ENCODE measurements around the gene VPS8. TPM values are rescaled to one million over a fixed set of nuclear protein-coding genes. Genes with fewer than 3 reads are reported as not detected.

Gene VPS8, protein sequence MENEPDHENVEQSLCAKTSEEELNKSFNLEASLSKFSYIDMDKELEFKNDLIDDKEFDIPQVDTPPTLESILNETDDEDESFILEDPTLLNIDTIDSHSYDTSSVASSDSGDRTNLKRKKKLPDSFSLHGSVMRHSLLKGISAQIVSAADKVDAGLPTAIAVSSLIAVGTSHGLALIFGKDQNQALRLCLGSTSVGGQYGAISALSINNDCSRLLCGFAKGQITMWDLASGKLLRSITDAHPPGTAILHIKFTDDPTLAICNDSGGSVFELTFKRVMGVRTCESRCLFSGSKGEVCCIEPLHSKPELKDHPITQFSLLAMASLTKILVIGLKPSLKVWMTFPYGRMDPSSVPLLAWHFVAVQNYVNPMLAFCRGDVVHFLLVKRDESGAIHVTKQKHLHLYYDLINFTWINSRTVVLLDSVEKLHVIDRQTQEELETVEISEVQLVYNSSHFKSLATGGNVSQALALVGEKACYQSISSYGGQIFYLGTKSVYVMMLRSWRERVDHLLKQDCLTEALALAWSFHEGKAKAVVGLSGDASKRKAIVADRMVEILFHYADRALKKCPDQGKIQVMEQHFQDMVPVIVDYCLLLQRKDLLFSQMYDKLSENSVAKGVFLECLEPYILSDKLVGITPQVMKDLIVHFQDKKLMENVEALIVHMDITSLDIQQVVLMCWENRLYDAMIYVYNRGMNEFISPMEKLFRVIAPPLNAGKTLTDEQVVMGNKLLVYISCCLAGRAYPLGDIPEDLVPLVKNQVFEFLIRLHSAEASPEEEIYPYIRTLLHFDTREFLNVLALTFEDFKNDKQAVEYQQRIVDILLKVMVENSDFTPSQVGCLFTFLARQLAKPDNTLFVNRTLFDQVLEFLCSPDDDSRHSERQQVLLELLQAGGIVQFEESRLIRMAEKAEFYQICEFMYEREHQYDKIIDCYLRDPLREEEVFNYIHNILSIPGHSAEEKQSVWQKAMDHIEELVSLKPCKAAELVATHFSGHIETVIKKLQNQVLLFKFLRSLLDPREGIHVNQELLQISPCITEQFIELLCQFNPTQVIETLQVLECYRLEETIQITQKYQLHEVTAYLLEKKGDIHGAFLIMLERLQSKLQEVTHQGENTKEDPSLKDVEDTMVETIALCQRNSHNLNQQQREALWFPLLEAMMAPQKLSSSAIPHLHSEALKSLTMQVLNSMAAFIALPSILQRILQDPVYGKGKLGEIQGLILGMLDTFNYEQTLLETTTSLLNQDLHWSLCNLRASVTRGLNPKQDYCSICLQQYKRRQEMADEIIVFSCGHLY (N-terminal part only)
- total RNA-seq (100 to 1,000 TPM in 1 of 2 donors, 10 to 100 TPM in 1; 57.9 to 108 TPM), polyA plus RNA-seq (10 to 100 TPM in 1 of 2 donors, 1 to 10 TPM in 1; 6.8 to 18.1 TPM)
- long read RNA-seq, donor 1, partial matches to known transcripts, result 13 of 19 reads
- long read RNA-seq, donor 1, other reads (novel, unspliced or antisense), result 5 of 19 reads
- long read RNA-seq, donor 2, full-length matches to known transcripts, result 5 of 28 reads
- long read RNA-seq, donor 2, partial matches to known transcripts, result 4 of 28 reads
- long read RNA-seq, donor 2, other reads (novel, unspliced or antisense), result 19 of 28 reads

DNA sequence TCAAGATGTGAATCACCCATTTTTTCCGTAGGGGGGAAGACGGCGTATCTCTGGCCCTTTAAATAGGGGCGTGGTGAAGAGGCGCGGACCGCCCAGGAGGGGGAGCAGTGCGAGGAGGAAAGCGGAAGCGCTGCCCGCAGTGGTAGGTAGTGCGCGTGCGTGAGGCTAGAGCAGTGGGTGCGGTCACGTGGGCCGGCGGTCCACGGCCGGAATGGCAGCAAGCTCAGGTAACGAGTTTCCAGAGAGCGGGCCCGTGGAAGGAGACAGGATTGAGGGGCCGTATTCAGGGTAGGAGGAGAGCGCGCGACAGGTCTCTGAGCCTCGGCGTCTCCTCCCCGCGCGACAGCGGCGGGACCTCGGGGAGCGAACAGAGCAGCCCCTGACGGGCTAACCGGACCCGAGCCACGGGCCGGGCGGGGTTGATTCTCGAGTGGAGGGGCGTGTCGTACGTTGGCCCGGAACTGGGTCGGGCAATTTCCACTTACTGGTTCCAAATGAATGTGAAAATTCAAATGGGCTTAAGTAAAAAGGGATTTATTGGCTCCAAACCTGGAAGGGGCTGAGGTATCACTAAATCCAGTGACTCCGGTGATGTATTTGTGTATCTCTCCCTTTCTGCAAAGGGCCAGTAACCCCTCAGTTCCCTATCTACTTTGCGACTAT is at the start of gene VPS8:
Gene VPS8 (plus strand): TSS at position 168 of the 663 bp plus-strand sequence. CDS start 12,467 bp downstream, outside the sequence.
- H3K4me1 ChIP-seq (ENCODE audit: control insufficient read depth in 1 of 2, insufficient read depth in 2 of 2, low read length in 2 of 2), result peaks cover 0 to 3% of the 10 kb centered on the region in 2 donors
- H3K27ac ChIP-seq (ENCODE audit: low read depth in 1 of 2, low read length in 2 of 2), result no peak within 1 kb of the TSS
- 0% methylated on average over 48 to 50 of the region's 50 CpGs for WGBS, 2 donors
- H3K9me3 ChIP-seq (ENCODE audit: control insufficient read depth, low read length), result no peaks in the 10 kb centered on the region
- H3K36me3 ChIP-seq (ENCODE audit: control insufficient read depth in 1 of 2, insufficient read depth in 2 of 2, low read length in 1 of 2), result no peaks in the 10 kb centered on the region
- peak within 1 kb of the TSS; percentile 54 to 70 for H3K4me3 ChIP-seq (ENCODE audit: low read length in 2 of 2)
- intact Hi-C loops (cut with DNase I), result no loop called here
- DNase-seq (peak; percentile 98 to 99), ATAC-seq (ENCODE audit: low FRiP score) (peak; percentile 100)
- no peaks in the 10 kb centered on the region for H3K27me3 ChIP-seq (ENCODE audit: control insufficient read depth in 1 of 2, insufficient read depth in 2 of 2, low read length in 1 of 2)

DNA sequence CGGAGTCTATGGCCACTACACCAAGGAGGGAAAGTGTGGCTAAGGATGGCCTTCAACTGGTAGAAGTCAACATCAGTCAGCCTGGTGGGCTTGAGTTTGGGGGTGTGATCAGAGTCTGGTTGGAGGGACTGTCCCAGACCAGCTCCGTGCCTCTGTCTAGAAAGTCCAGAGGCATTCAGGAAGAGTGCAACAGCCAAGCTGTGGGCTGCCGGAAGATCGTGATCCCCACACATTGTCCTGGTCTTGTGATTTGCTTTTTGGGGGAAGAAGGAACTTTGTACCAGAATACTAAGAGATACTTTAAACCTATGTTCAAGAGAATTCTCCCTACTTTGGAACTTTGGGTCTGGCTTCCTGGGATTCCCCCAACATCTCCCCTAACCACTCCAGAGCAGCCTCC is 47.8 kb upstream of the VPS8 start:
- ATAC-seq (ENCODE audit: low FRiP score) (no peak), DNase-seq (peak; percentile 19 to 55)
- intact Hi-C loops (cut with DNase I), result no loop called here
- 94 to 98% methylated on average over 4 of the region's 4 CpGs for WGBS, 2 donors
- H3K4me3 ChIP-seq (ENCODE audit: low read length in 2 of 2), result no peak overlapping the region
- no peaks in the 10 kb centered on the region for H3K36me3 ChIP-seq (ENCODE audit: control insufficient read depth in 1 of 2, insufficient read depth in 2 of 2, low read length in 1 of 2)
- no peak overlapping the region for H3K27ac ChIP-seq (ENCODE audit: low read depth in 1 of 2, low read length in 2 of 2)
- no peaks in the 10 kb centered on the region for H3K27me3 ChIP-seq (ENCODE audit: control insufficient read depth in 1 of 2, insufficient read depth in 2 of 2, low read length in 1 of 2)
- H3K9me3 ChIP-seq (ENCODE audit: control insufficient read depth, low read length), result no peaks in the 10 kb centered on the region
- no peaks in the 10 kb centered on the region for H3K4me1 ChIP-seq (ENCODE audit: control insufficient read depth in 1 of 2, insufficient read depth in 2 of 2, low read length in 2 of 2)

DNA sequence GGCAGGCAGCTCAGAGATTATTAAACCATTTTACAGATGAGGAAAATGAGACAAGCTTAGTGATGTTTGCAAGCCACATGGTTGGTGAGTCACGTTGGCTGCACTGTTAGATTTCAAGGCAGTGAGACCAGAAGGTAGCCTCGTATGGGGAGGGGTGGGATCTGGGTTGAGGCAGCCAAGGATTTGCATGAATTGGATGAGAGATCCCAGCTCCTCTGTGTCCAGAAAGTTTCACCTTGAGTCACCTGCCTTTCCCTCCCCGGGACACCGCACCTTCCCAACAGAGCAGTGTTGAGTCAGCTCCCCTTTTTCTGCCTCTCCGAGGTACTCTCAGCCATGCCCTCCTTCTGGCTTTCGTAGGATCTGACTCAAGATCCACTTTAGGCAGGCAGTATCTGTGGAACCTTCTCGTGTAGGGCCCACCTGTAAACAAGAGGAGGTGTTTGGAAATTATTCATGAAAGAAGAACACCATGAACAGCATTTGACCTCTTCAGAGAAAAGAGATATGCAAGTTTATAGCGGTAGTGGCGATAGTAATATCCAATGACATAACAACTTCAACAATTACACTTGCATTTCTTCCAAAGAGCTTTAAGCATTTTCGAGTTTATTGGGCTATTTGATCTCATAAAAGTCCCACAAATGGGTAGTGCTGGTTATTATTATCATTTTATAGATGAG is 46.8 kb upstream of the VPS8 start:
- 86 to 87% methylated on average over 10 of the region's 10 CpGs for WGBS, 2 donors
- intact Hi-C loops (cut with DNase I), result no loop called here
- no peaks in the 10 kb centered on the region for H3K36me3 ChIP-seq (ENCODE audit: control insufficient read depth in 1 of 2, insufficient read depth in 2 of 2, low read length in 1 of 2)
- H3K27me3 ChIP-seq (ENCODE audit: control insufficient read depth in 1 of 2, insufficient read depth in 2 of 2, low read length in 1 of 2), result no peaks in the 10 kb centered on the region
- ATAC-seq (ENCODE audit: low FRiP score) (no peak), DNase-seq (peak in 1 of 2 donors; percentile 19)
- H3K4me3 ChIP-seq (ENCODE audit: low read length in 2 of 2), result no peak overlapping the region
- H3K27ac ChIP-seq (ENCODE audit: low read depth in 1 of 2, low read length in 2 of 2), result no peak overlapping the region
- no peaks in the 10 kb centered on the region for H3K9me3 ChIP-seq (ENCODE audit: control insufficient read depth, low read length)
- no peaks in the 10 kb centered on the region for H3K4me1 ChIP-seq (ENCODE audit: control insufficient read depth in 1 of 2, insufficient read depth in 2 of 2, low read length in 2 of 2)

DNA sequence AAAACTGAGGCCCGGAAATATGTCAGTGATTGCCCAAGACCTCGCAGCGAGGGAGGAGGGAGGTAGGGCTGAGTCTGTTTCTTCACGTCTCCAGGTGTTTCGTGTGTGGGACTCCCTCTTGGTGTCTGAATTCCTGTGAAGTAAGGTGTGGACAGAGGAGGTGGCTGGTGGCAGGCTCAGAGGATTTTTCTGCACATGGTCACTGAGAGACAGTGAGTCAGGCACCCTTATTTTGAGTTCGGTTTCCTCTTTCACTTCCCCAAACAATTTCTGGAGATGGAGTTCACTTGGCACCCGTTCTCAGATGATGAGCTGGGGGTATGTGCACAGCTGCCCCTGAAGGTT is 46.3 kb upstream of the VPS8 start:
- H3K9me3 ChIP-seq (ENCODE audit: control insufficient read depth, low read length), result no peaks in the 10 kb centered on the region
- H3K27ac ChIP-seq (ENCODE audit: low read depth in 1 of 2, low read length in 2 of 2), result no peak overlapping the region
- H3K27me3 ChIP-seq (ENCODE audit: control insufficient read depth in 1 of 2, insufficient read depth in 2 of 2, low read length in 1 of 2), result no peaks in the 10 kb centered on the region
- DNase-seq (peak; percentile 25 to 46), ATAC-seq (ENCODE audit: low FRiP score) (no peak)
- no peaks in the 10 kb centered on the region for H3K36me3 ChIP-seq (ENCODE audit: control insufficient read depth in 1 of 2, insufficient read depth in 2 of 2, low read length in 1 of 2)
- intact Hi-C loops (cut with DNase I), result no loop called here
- no peaks in the 10 kb centered on the region for H3K4me1 ChIP-seq (ENCODE audit: control insufficient read depth in 1 of 2, insufficient read depth in 2 of 2, low read length in 2 of 2)
- WGBS, 2 donors, result 89% methylated on average over 7 of the region's 7 CpGs
- no peak overlapping the region for H3K4me3 ChIP-seq (ENCODE audit: low read length in 2 of 2)

DNA sequence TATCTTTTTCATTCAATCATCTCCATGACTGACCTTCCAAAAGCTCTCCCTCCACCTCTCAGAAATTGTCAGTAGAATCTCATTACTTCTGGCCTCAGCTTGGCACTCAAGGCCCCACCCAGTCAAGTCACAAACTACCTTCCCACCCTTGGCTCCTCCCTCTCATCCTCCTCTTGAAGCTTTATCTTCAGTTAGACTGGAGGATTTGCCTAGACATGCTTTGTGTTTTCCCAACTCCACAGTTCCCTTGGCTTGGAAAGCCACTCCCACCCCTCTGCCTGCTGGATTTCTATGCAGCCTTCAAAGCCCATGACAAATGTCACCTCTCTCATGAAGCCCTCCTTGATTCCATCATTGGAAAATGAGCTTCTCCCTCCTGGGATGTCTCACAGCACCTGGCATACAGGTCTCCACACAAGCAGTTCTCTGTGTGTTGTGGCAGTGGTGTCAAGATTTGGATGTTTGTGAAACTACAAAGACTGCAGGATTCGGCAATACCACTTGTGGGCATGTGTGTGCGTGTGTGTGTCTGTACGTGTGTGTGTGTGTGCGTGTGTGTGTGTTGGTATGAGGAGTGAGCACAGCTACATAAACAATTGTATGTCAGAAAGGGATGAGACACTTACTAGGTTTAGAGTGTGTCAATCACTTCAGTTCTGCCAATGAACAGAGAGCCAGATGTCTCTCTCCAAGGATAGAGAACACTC is 45.3 kb upstream of the VPS8 start:
- H3K36me3 ChIP-seq (ENCODE audit: control insufficient read depth in 1 of 2, insufficient read depth in 2 of 2, low read length in 1 of 2), result no peaks in the 10 kb centered on the region
- H3K27ac ChIP-seq (ENCODE audit: low read depth in 1 of 2, low read length in 2 of 2), result no peak overlapping the region
- H3K4me1 ChIP-seq (ENCODE audit: control insufficient read depth in 1 of 2, insufficient read depth in 2 of 2, low read length in 2 of 2), result no peaks in the 10 kb centered on the region
- intact Hi-C loops (cut with DNase I), result no loop called here
- no peak overlapping the region for H3K4me3 ChIP-seq (ENCODE audit: low read length in 2 of 2)
- H3K9me3 ChIP-seq (ENCODE audit: control insufficient read depth, low read length), result no peaks in the 10 kb centered on the region
- no peak for ATAC-seq (ENCODE audit: low FRiP score)
- 84 to 86% methylated on average over 4 of the region's 4 CpGs for WGBS, 2 donors
- no peaks in the 10 kb centered on the region for H3K27me3 ChIP-seq (ENCODE audit: control insufficient read depth in 1 of 2, insufficient read depth in 2 of 2, low read length in 1 of 2)
- peak; percentile 3 to 6 for DNase-seq

DNA sequence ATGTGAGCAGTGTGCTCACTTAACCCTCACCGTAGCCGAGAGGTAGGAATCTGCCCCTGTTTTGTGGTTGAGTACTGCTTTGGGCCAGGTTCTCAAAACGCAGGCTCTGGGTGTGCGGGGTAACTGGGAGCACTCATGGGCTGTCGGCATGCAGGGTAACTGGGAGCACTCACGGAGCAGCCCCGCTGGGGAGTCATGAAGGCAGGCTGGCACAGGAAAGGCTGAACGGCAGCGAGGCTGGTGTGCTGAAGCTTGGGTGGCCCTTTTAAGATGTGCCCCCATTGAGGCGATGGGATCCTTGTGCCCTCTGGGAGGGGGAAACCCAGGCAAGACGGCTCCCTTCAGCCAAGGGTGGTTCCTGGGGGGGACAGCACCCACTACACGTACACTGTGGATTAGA is 44.6 kb upstream of the VPS8 start:
- no peaks in the 10 kb centered on the region for H3K9me3 ChIP-seq (ENCODE audit: control insufficient read depth, low read length)
- no peaks in the 10 kb centered on the region for H3K36me3 ChIP-seq (ENCODE audit: control insufficient read depth in 1 of 2, insufficient read depth in 2 of 2, low read length in 1 of 2)
- H3K27ac ChIP-seq (ENCODE audit: low read depth in 1 of 2, low read length in 2 of 2), result no peak overlapping the region
- ATAC-seq (ENCODE audit: low FRiP score) (no peak), DNase-seq (peak; percentile 17 to 47)
- H3K4me3 ChIP-seq (ENCODE audit: low read length in 2 of 2), result no peak overlapping the region
- intact Hi-C loops (cut with DNase I), result no loop called here
- WGBS, 2 donors, result 82 to 87% methylated on average over 12 of the region's 12 CpGs
- no peaks in the 10 kb centered on the region for H3K4me1 ChIP-seq (ENCODE audit: control insufficient read depth in 1 of 2, insufficient read depth in 2 of 2, low read length in 2 of 2)
- H3K27me3 ChIP-seq (ENCODE audit: control insufficient read depth in 1 of 2, insufficient read depth in 2 of 2, low read length in 1 of 2), result no peaks in the 10 kb centered on the region

DNA sequence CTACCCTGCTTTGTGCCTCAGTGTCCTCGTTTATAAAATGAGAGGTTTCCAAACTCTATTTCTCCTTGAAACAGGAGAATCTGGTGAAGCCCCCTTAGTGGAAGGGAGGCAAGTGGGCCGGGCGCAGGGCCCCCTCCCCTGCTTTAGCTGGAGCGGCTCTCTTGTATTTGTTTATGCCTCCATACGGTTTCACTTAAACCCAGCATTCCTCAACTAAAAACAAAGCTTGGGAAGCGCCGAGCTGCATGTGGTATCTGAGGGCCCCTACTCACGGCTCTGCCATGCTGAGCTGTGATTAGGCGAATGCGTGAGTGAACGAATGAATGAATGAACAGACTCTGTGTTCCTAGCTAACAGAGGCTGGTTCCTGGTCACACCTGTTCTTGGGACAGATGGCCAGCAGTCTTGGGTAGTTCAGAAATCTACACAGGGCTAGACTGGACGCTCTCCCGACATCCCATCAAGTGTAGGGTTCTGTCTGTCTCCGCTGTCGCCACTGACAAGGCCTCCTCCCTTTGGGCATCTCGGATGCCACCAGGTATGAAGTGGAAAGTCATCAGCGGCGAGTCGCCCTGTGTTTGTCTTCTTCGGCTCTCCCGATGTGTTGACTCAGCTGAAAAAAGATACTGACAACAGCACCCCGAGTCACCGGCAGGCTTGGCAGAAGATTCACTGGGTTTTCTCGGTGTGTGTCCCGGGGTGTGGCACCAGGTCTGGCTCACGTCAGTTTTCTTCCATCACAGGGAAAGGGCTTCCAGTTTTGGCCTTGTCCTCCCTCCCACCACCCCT is 42.4 kb upstream of the VPS8 start:
- intact Hi-C loops (cut with DNase I), result no loop called here
- peak; percentile 34 to 38 for DNase-seq
- 92 to 93% methylated on average over 26 of the region's 26 CpGs for WGBS, 2 donors

More for the DNA sequence above, 42.4 kb upstream of the VPS8 start:
- no peak overlapping the region for H3K27ac ChIP-seq (ENCODE audit: low read depth in 1 of 2, low read length in 2 of 2)
- no peaks in the 10 kb centered on the region for H3K9me3 ChIP-seq (ENCODE audit: control insufficient read depth, low read length)
- H3K4me1 ChIP-seq (ENCODE audit: control insufficient read depth in 1 of 2, insufficient read depth in 2 of 2, low read length in 2 of 2), result no peaks in the 10 kb centered on the region
- ATAC-seq (ENCODE audit: low FRiP score), result no peak
- H3K27me3 ChIP-seq (ENCODE audit: control insufficient read depth in 1 of 2, insufficient read depth in 2 of 2, low read length in 1 of 2), result no peaks in the 10 kb centered on the region
- no peaks in the 10 kb centered on the region for H3K36me3 ChIP-seq (ENCODE audit: control insufficient read depth in 1 of 2, insufficient read depth in 2 of 2, low read length in 1 of 2)
- H3K4me3 ChIP-seq (ENCODE audit: low read length in 2 of 2), result no peak overlapping the region
